H1 (cell line): ENCODE data around the gene TGFA. TPM values are rescaled to one million over a fixed set of nuclear protein-coding genes. Genes with fewer than 3 reads are reported as not detected.

Source experiments
- CTCF ChIA-PET: fragments of 300-600 bp; sonication (Branson Sonifier 250); formaldehyde crosslinking; loops from one replicate; lab custom pipeline; 2021; ENCODE audit not compliant: partially characterized antibody; lab: Charles Lee
- POLR2A ChIA-PET: fragments of 300-600 bp; sonication (Branson Sonifier 250); formaldehyde crosslinking; loops from one replicate; lab custom pipeline; 2021; ENCODE audit warnings: inconsistent platforms; ENCODE audit not compliant: partially characterized antibody; lab: Charles Lee
- DNase-seq, 2 experiments: peaks; one replicate each; pipeline versions ENCODE4 v3.0.0 to v3.0.0-alpha.2; 2010 to 2022; ENCODE audit warnings: low spot score in 2 of 2, low read depth in 1 of 2, mixed read lengths in 1 of 2
- FAIRE-seq: peaks from 2 replicates; lab custom pipeline; 2011; peaks lifted over from hg19 to GRCh38; lab: Jason Lieb, UNC
- H2AFZ ChIP-seq: 2 replicates; pipeline ENCODE4 v1.8.1; 2012; ENCODE audit warnings: low read length, inconsistent platforms
- H2AK5ac ChIP-seq: 2 replicates; pipeline ENCODE4 v1.6.1; 2013; ENCODE audit warnings: low read depth, low read length
- H2BK120ac ChIP-seq: replicated peaks from 2 replicates; pipeline ENCODE3; 2013; ENCODE audit warnings: low read depth, low read length, inconsistent platforms
- H2BK12ac ChIP-seq: 2 replicates; pipeline ENCODE4 v1.6.1; 2013; ENCODE audit warnings: low read depth, low read length
- H2BK15ac ChIP-seq: 2 replicates; pipeline ENCODE4 v1.6.1; 2013; ENCODE audit warnings: low read length
- H2BK20ac ChIP-seq: 2 replicates; pipeline ENCODE4 v1.6.1; 2013; ENCODE audit warnings: low read length
- H2BK5ac ChIP-seq: 2 replicates; pipeline ENCODE4 v1.6.1; 2013; ENCODE audit warnings: low read depth, low read length
- H3K14ac ChIP-seq: 2 replicates; pipeline ENCODE4 v1.6.1; 2013; ENCODE audit warnings: inconsistent platforms; ENCODE audit not compliant: insufficient read length
- H3K18ac ChIP-seq: 2 replicates; pipeline ENCODE4 v1.6.1; 2013; ENCODE audit warnings: low read length; ENCODE audit errors: extremely low read depth
- H3K23ac ChIP-seq: 2 replicates; pipeline ENCODE4 v1.6.1; 2013; ENCODE audit warnings: inconsistent platforms; ENCODE audit not compliant: insufficient read length
- H3K23me2 ChIP-seq: 2 replicates; pipeline ENCODE4 v1.6.1; 2013; ENCODE audit warnings: low read depth, low read length
- H3K27ac ChIP-seq: 2 replicates; pipeline ENCODE4 v1.6.1; 2011; ENCODE audit warnings: low read depth, low read length, inconsistent platforms
- H3K27me3 ChIP-seq, 4 experiments: replicated peaks in 1 of 4; 1 replicate in 1 of 4; 2 replicates in 3 of 4; pipeline versions ENCODE4 v1.6.1 to v1.8.1; 2011 to 2013; ENCODE audit warnings: low read length in 3 of 4, mild to moderate bottlenecking in 3 of 4, inconsistent platforms in 2 of 4, mixed read lengths in 2 of 4, moderate library complexity in 1 of 4; ENCODE audit not compliant: control insufficient read depth in 3 of 4, insufficient read depth in 3 of 4; ENCODE audit errors: extremely low read depth in 1 of 4
- H3K36me3 ChIP-seq, 4 experiments: 2 replicates each; pipeline versions ENCODE4 v1.6.1 to v1.8.1; 2011 to 2013; ENCODE audit warnings: mild to moderate bottlenecking in 4 of 4, low read length in 3 of 4, moderate library complexity in 2 of 4, control low read depth in 1 of 4, inconsistent platforms in 1 of 4; ENCODE audit not compliant: insufficient read depth in 4 of 4, control insufficient read depth in 2 of 4
- H3K4ac ChIP-seq: replicated peaks from 2 replicates; pipeline ENCODE3; 2013; ENCODE audit warnings: low read length, low read depth, mixed read lengths, inconsistent platforms; ENCODE audit not compliant: insufficient read length
- H3K4me1 ChIP-seq, 4 experiments: replicated peaks in 1 of 4; 1 replicate in 1 of 4; 2 replicates in 3 of 4; pipeline versions ENCODE4 v1.6.1 to v1.8.1; 2011 to 2013; ENCODE audit warnings: low read length in 3 of 4, inconsistent platforms in 2 of 4, mixed read lengths in 1 of 4; ENCODE audit not compliant: insufficient read depth in 4 of 4, control insufficient read depth in 3 of 4
- H3K4me2 ChIP-seq, 2 experiments: 2 replicates each; pipeline versions ENCODE4 v1.6.1 to v1.8.1; 2011 to 2013; ENCODE audit warnings: low read depth in 2 of 2, low read length in 2 of 2, control low read depth in 1 of 2, inconsistent platforms in 1 of 2, mild to moderate bottlenecking in 1 of 2; ENCODE audit not compliant: insufficient read depth in 1 of 2
- H3K4me3 ChIP-seq, 4 experiments: fragments of 200-600, 300-600 bp in 1 of 4; sonication (generic), shearing (Covaris generic), sonication (Bioruptor Twin) in 1 of 4; 2 replicates each; pipeline versions ENCODE4 v1.5.1 to v1.8.1; 2011 to 2016; ENCODE audit warnings: low read length in 4 of 4, low read depth in 3 of 4, control low read depth in 2 of 4, inconsistent platforms in 2 of 4, mild to moderate bottlenecking in 2 of 4, mixed read lengths in 1 of 4, moderate library complexity in 1 of 4; ENCODE audit not compliant: insufficient read depth in 2 of 4; ENCODE audit errors: extremely low read depth in 1 of 4
- H3K56ac ChIP-seq: replicated peaks from 2 replicates; pipeline ENCODE3; 2013; ENCODE audit warnings: low read depth, mild to moderate bottlenecking, mixed read lengths, low read length, inconsistent platforms; ENCODE audit not compliant: insufficient read length
- H3K79me1 ChIP-seq: 2 replicates; pipeline ENCODE4 v1.6.1; 2013; ENCODE audit warnings: low read depth, low read length, control low read depth
- H3K79me2 ChIP-seq, 2 experiments: 2 replicates each; pipeline versions ENCODE4 v1.6.1 to v1.8.1; 2012 to 2013; ENCODE audit warnings: low read length in 2 of 2, mild to moderate bottlenecking in 2 of 2, inconsistent platforms in 1 of 2; ENCODE audit not compliant: insufficient read depth in 2 of 2, control insufficient read depth in 1 of 2
- H3K9ac ChIP-seq, 4 experiments: replicated peaks in 1 of 4; 1 replicate in 1 of 4; 2 replicates in 3 of 4; pipeline versions ENCODE4 v1.6.1 to v1.8.1; 2011 to 2013; ENCODE audit warnings: low read depth in 3 of 4, low read length in 3 of 4, control low read depth in 2 of 4, mild to moderate bottlenecking in 2 of 4, moderate library complexity in 2 of 4, inconsistent platforms in 1 of 4; ENCODE audit errors: extremely low read depth in 1 of 4
- H3K9me3 ChIP-seq, 2 experiments: 2 replicates each; pipeline versions ENCODE4 v1.6.1 to v1.8.1; 2012 to 2013; ENCODE audit warnings: mild to moderate bottlenecking in 2 of 2, moderate library complexity in 2 of 2, control low read depth in 1 of 2, inconsistent platforms in 1 of 2, low read depth in 1 of 2, low read length in 1 of 2, mixed read lengths in 1 of 2; ENCODE audit not compliant: insufficient read depth in 2 of 2
- H4K20me1 ChIP-seq, 2 experiments: replicated peaks in 1 of 2; 2 replicates each; pipeline versions ENCODE3 to v1.8.1; 2011 to 2013; ENCODE audit warnings: inconsistent platforms in 2 of 2, low read length in 2 of 2, mild to moderate bottlenecking in 1 of 2; ENCODE audit not compliant: insufficient read depth in 2 of 2, control insufficient read depth in 1 of 2
- H4K5ac ChIP-seq: 2 replicates; pipeline ENCODE4 v1.6.1; 2013; ENCODE audit warnings: low read length, low read depth, mixed read lengths, inconsistent platforms; ENCODE audit not compliant: insufficient read length
- H4K8ac ChIP-seq: 2 replicates; pipeline ENCODE4 v1.8.0; 2013; ENCODE audit warnings: mild to moderate bottlenecking, moderate library complexity, low read length, inconsistent platforms; ENCODE audit not compliant: insufficient read depth; ENCODE audit errors: extremely low read depth
- H4K91ac ChIP-seq: replicated peaks from 2 replicates; pipeline ENCODE3; 2013; ENCODE audit warnings: low read length, mixed read lengths, inconsistent platforms; ENCODE audit not compliant: insufficient read length
- CEBPB ChIP-seq: IDR thresholded peaks from 2 replicates; pipeline ENCODE4 v1.6.1; 2012; ENCODE audit warnings: low read depth, low read length
- JUN ChIP-seq: IDR thresholded peaks from 2 replicates; pipeline ENCODE4 v1.6.1; 2011; ENCODE audit warnings: low read depth, mild to moderate bottlenecking, improper control_type of control experiment, low read length
- MAFK ChIP-seq: IDR thresholded peaks from 2 replicates; pipeline ENCODE4 v1.6.1; 2012; ENCODE audit warnings: low read depth, mild to moderate bottlenecking, improper control_type of control experiment, low read length
- POLR2A ChIP-seq, 2 experiments: IDR thresholded peaks; 1 replicate in 1 of 2; 2 replicates in 1 of 2; pipeline ENCODE4 v1.6.1; 2011; ENCODE audit warnings: low read depth in 2 of 2, low read length in 2 of 2, mild to moderate bottlenecking in 2 of 2; ENCODE audit errors: control extremely low read depth in 1 of 2
- RFX5 ChIP-seq: IDR thresholded peaks from 2 replicates; pipeline ENCODE4 v1.6.1; 2011; ENCODE audit warnings: low read depth, low read length, improper control_type of control experiment, borderline replicate concordance
- SAP30 ChIP-seq: fragments of 300-600 bp; sonication (generic); IDR thresholded peaks from 2 replicates; pipeline ENCODE4 v1.7.1; 2012; ENCODE audit warnings: low read length, moderate library complexity, mild to moderate bottlenecking, inconsistent platforms; ENCODE audit not compliant: insufficient read depth, insufficient replicate concordance
- SUZ12 ChIP-seq: fragments of 200-600 bp; sonication (generic); IDR thresholded peaks from 2 replicates; pipeline ENCODE4 v1.6.1; 2012; ENCODE audit warnings: mild to moderate bottlenecking, inconsistent platforms, low read length, moderate library complexity, mixed read lengths
- ZNF274 ChIP-seq: IDR thresholded peaks from 2 replicates; pipeline ENCODE4 v1.7.0; 2012; ENCODE audit warnings: low read length, borderline replicate concordance; ENCODE audit errors: extremely low read depth
- WGBS, 2 experiments: shearing (Covaris generic) in 1 of 2; methylation state at CpG; one replicate each; pipeline versions ENCODE4 v1.1.6 to v1.1.7; 2013 to 2015; ENCODE audit warnings: low lambda C conversion rate in 2 of 2, mixed read lengths in 2 of 2, inconsistent platforms in 1 of 2, low coverage in 1 of 2, missing lambda C conversion rate in 1 of 2; ENCODE audit not compliant: insufficient replicate concordance in 2 of 2, insufficient coverage in 1 of 2, insufficient read length in 1 of 2; ENCODE audit errors: extremely low coverage in 1 of 2, missing lambda C conversion rate in 1 of 2; 5-methylcytosine and 5-hydroxymethylcytosine counted together
- polyA plus RNA-seq, 7 experiments: library from polyadenylated mRNA; depleted of rRNA in 3 of 7; stranded (reverse) in 5 of 7; unstranded in 2 of 7; fragments of >200 nt in 5 of 7; fragments of 200-250 nt in 2 of 7; gene quantifications; 1 replicate in 5 of 7; 2 replicates in 1 of 7; 4 replicates in 1 of 7; pipeline versions ENCODE4 v1.2.1 to v1.2.3, GENCODE V29; 2011 to 2013; ENCODE audit warnings: missing spikeins in 2 of 7, mixed read lengths in 2 of 7
- total RNA-seq: library from RNA; stranded (reverse); fragmentation: NEBNext Ultra II Directional; extraction: Animal tissue kit (Norgen Biotek cat#: 25700); gene quantifications from 2 replicates; pipeline ENCODE4 v1.2.1, GENCODE V29; 2021
- TF ChIP-seq, protein P1 (sequence below): IDR thresholded peaks from 2 replicates; pipeline ENCODE4 v1.6.1; 2012; ENCODE audit warnings: inconsistent platforms
- TF ChIP-seq, protein P2 (sequence below): IDR thresholded peaks from 2 replicates; pipeline ENCODE4 v1.6.1; 2012; ENCODE audit warnings: low read length, inconsistent platforms

The TGFA gene
- total and polyA plus RNA-seq, 2 of the 8 experiments (the other 6 are each of a cell fraction or from before 2014, with no cell fraction given), result 1.8 to 3.7 TPM

- peaks cover 0 to 24% (median 15%) of the 10 kb centered on the region in 4 experiments; a peak in 6 of 7 replicates for H3K27me3 ChIP-seq
- no peak overlapping the region for H3K23ac ChIP-seq
- H3K4ac ChIP-seq, result no peak overlapping the region
- H2BK5ac ChIP-seq, result no peak overlapping the region
- no peak overlapping the region for H3K27ac ChIP-seq
- no peak overlapping the region for H4K91ac ChIP-seq
- H2BK12ac ChIP-seq, result peak overlapping the region; percentile 43; the same call in 1 of the 2 replicates
- no peak overlapping the region for H3K14ac ChIP-seq
- H4K20me1 ChIP-seq, result peaks cover 0 to 3% of the 10 kb centered on the region in 2 experiments
- H2BK15ac ChIP-seq, result no peak overlapping the region
- H3K9ac ChIP-seq, result no peak overlapping the region
- ChIA-PET CTCF (interaction anchor here (0.8 to 6.8 kb wide), 13 partner anchors 9 to 314 kb away, joined by 3 to 33 read pairs (median 7); partner anchors contain the start of gene FAM136A), POLR2A (no interaction called here)
- FAIRE-seq (no peak), DNase-seq (no peak)
- H3K56ac ChIP-seq, result no peak overlapping the region
- H2AFZ ChIP-seq, result no peak overlapping the region
- H2AK5ac ChIP-seq, result no peak overlapping the region
- no peak overlapping the region for H4K8ac ChIP-seq
- H3K36me3 ChIP-seq, result no peaks in the 10 kb centered on the region
- WGBS, 2 experiments, result 87% methylated on average over 6 of the region's 6 CpGs; no CpG with 5 or more reads in 1 of the 2 experiments
- H3K4me2 ChIP-seq, result no peak overlapping the region
- no peaks in the 10 kb centered on the region for H3K79me1 ChIP-seq
- no peak overlapping the region for H2BK20ac ChIP-seq
- peaks cover 3 to 6% (median 4%) of the 10 kb centered on the region in 4 experiments; a peak in 5 of 7 replicates for H3K4me1 ChIP-seq
- no peak overlapping the region for H3K18ac ChIP-seq
- peaks cover 17% of the 10 kb centered on the region; the same call in 1 of the 2 replicates for H3K23me2 ChIP-seq
- H3K9me3 ChIP-seq, result no peaks in the 10 kb centered on the region
- H4K5ac ChIP-seq, result no peak overlapping the region
- H2BK120ac ChIP-seq, result no peak overlapping the region
- no peaks in the 10 kb centered on the region for H3K79me2 ChIP-seq
- no peak overlapping the region for H3K4me3 ChIP-seq
- TF ChIP-seq, protein P1, sequence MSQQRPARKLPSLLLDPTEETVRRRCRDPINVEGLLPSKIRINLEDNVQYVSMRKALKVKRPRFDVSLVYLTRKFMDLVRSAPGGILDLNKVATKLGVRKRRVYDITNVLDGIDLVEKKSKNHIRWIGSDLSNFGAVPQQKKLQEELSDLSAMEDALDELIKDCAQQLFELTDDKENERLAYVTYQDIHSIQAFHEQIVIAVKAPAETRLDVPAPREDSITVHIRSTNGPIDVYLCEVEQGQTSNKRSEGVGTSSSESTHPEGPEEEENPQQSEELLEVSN, result no peak
- no peak for TF ChIP-seq CEBPB
- TF ChIP-seq MAFK, result no peak
- TF ChIP-seq, protein P2, sequence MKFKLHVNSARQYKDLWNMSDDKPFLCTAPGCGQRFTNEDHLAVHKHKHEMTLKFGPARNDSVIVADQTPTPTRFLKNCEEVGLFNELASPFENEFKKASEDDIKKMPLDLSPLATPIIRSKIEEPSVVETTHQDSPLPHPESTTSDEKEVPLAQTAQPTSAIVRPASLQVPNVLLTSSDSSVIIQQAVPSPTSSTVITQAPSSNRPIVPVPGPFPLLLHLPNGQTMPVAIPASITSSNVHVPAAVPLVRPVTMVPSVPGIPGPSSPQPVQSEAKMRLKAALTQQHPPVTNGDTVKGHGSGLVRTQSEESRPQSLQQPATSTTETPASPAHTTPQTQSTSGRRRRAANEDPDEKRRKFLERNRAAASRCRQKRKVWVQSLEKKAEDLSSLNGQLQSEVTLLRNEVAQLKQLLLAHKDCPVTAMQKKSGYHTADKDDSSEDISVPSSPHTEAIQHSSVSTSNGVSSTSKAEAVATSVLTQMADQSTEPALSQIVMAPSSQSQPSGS, result no peak
- TF ChIP-seq SAP30, result no peak
- TF ChIP-seq ZNF274, result no peak
- TF ChIP-seq JUN, result no peak
- no peak for TF ChIP-seq RFX5
- TF ChIP-seq POLR2A (IDR thresholded peaks at IDR 0.05; ENCODE audit: control extremely low read depth in 1 of 2, low read depth in 2 of 2, low read length in 2 of 2), result no peak
- TF ChIP-seq SUZ12, result no peak
These were observed 3.7 kb upstream of the TGFA start for GRCh38 chr2:70557171-70557838.
